ENCODE results near the gene CPEB4.

CPEB4 gene

DNA sequence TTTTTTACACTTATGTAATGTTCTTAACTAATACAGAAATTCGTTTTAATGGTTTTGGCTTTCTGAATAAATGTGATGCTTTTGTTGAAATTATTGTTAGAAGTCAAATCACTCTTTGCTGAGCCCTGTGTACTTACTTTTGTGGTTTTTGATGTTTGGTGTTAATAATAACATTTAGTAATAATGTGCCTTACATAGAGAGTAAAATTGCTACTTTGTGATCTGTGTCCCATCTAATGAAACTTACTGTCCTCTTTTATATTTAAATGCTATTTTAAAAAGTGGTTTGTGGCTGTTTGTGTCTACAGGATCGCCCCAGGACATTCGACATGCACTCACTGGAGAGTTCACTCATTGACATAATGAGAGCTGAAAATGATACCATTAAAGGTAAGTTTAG is 22.1 kb downstream of the CPEB4 start:
- in situ Hi-C loops (cut with MboI; ENCODE audit: low sequenced_read_pairs, unreplicated experiment) = no loop called here

GRCh38 chr5:173911623-173912022 is 23.5 kb downstream of the CPEB4 start:
- no peak for DNase-seq (ENCODE audit: low spot score)
- TF ChIP-seq, protein P1, sequence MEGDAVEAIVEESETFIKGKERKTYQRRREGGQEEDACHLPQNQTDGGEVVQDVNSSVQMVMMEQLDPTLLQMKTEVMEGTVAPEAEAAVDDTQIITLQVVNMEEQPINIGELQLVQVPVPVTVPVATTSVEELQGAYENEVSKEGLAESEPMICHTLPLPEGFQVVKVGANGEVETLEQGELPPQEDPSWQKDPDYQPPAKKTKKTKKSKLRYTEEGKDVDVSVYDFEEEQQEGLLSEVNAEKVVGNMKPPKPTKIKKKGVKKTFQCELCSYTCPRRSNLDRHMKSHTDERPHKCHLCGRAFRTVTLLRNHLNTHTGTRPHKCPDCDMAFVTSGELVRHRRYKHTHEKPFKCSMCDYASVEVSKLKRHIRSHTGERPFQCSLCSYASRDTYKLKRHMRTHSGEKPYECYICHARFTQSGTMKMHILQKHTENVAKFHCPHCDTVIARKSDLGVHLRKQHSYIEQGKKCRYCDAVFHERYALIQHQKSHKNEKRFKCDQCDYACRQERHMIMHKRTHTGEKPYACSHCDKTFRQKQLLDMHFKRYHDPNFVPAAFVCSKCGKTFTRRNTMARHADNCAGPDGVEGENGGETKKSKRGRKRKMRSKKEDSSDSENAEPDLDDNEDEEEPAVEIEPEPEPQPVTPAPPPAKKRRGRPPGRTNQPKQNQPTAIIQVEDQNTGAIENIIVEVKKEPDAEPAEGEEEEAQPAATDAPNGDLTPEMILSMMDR (IDR thresholded peaks at IDR 0.05; ENCODE audit: borderline replicate concordance, control extremely low read depth, extremely low read depth, insufficient read depth, missing control alignments) = no peak
- in situ Hi-C loops (cut with MboI; ENCODE audit: low sequenced_read_pairs, unreplicated experiment) = no loop called here

More for the DNA sequence above, 22.1 kb downstream of the CPEB4 start:
- TF ChIP-seq, protein P1 (IDR thresholded peaks at IDR 0.05; ENCODE audit: borderline replicate concordance, control extremely low read depth, extremely low read depth, insufficient read depth, missing control alignments) = no peak
- no peak for DNase-seq (ENCODE audit: low spot score)

DNA sequence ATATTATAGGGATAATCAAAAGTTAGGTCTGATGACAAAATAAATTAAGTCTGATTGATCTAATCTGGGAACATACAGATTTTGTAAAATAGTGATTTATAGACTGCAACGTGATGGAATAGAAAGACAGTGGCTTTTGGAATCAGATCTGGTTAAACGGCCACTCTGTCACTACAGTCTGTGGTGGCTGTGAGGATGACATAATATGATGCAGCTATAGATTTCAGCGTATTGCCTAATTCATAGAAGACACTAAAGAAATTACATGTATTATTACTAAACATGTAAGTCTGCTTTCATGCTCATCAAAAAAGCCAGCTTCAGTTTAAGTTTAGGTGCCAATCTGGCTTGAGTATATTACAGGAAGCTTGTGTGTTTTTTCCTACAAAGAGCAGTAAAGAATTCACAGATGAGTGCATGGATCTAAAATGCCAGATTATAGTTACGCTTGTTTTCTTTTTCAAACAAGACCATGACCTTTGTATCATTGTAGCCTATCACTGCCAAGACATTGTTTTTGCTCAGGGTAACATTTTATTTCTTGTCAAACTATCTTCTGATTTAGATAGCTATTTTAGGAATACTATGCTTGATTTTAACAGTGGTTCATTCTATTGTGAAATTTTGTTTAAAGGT is 25.7 kb downstream of the CPEB4 start:
- TF ChIP-seq, protein P1 (IDR thresholded peaks at IDR 0.05; ENCODE audit: borderline replicate concordance, control extremely low read depth, extremely low read depth, insufficient read depth, missing control alignments) = no peak
- DNase-seq (ENCODE audit: low spot score) = no peak
- in situ Hi-C loops (cut with MboI; ENCODE audit: low sequenced_read_pairs, unreplicated experiment) = no loop called here

- in situ Hi-C loops (cut with MboI; ENCODE audit: low sequenced_read_pairs, unreplicated experiment) = no loop called here
- no peak for DNase-seq (ENCODE audit: low spot score)
- TF ChIP-seq, protein P1 (IDR thresholded peaks at IDR 0.05; ENCODE audit: borderline replicate concordance, control extremely low read depth, extremely low read depth, insufficient read depth, missing control alignments) = no peak
These were observed 27.3 kb downstream of the CPEB4 start for GRCh38 chr5:173915310-173916014.

DNA sequence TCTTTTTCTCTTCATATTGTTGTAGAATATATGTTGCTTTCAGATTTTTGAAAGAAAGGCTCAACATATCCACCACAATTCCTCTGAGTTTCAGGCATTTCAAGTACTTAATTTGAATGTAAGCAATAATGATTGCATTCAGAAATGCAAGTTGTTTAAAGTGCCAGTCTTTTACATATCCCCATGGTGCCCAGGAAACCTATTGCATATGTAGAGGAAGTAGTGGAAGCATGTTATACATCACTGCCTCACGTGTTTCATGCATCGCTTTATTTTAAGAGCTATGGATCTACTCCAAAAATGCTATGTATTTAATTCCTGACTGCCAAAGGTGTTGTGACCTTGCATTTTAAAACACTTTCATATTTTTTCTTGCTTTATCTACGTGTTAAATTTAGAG is 28.1 kb downstream of the CPEB4 start:
- in situ Hi-C loops (cut with MboI; ENCODE audit: low sequenced_read_pairs, unreplicated experiment) = no loop called here
- DNase-seq (ENCODE audit: low spot score) = no peak
- TF ChIP-seq, protein P1 (IDR thresholded peaks at IDR 0.05; ENCODE audit: borderline replicate concordance, control extremely low read depth, extremely low read depth, insufficient read depth, missing control alignments) = no peak

DNA sequence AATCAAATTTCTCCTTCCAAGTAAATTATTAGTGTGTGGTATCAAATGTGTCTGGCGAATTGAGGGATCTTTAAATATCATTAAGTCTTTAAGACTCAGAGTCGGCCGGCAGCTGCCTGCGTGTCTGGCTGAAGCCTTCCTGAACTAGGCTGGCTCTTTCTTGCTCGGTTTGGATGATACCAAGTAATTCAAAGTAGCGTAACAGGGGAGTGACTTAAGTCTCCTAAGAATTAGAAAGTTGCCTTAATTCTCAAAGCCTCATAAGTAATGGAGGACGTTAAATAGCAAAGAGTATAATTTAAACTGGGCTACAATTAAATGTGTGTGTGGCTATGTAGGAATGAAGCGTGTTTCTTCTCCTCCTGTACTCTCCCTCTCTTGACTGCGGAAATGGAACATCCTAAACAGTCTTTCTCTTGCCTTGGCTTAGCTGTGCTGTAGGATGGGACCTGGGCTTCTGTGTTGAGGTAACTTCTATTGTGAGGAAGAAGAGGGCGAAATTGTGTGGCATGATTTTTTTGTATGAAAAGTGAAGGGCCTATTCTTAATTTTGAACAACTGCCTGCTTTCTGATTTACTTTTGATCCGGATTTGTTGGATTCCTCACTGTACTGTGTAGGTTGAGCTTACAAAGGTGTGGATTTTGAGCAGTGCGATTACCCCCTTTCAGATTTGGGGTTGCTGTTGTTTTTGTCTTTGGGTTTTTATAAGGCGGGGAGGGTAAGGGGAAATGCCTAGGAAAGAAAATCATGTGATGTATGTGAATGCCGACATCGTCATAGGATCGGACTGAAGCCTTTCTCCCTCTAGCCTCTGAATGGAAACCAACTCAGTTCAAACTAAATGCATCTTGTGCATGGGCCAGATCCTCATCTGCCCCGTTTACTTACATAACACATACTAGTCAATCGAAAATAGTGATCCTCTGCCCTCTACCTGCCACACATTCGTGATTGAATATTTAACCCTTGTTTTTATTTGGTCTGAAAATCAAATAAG is 29.9 kb downstream of the CPEB4 start:
- in situ Hi-C loops (cut with MboI; ENCODE audit: low sequenced_read_pairs, unreplicated experiment) = no loop called here
- TF ChIP-seq, protein P1 (IDR thresholded peaks at IDR 0.05; ENCODE audit: borderline replicate concordance, control extremely low read depth, extremely low read depth, insufficient read depth, missing control alignments) = peak; percentile 10
- peak; percentile 69 for DNase-seq (ENCODE audit: low spot score)

Measured in GM13976 (cell line).